Endodermal cell (in vitro differentiated cells): Measurements from ENCODE around the gene LASP1. TPM values are rescaled to one million over a fixed set of nuclear protein-coding genes. Genes with fewer than 3 reads are reported as not detected.

ENCODE experiments used
- DNase-seq: peaks from one replicate; pipeline ENCODE4 v3.0.0-alpha.2; 2017
- H3K27ac ChIP-seq: 2 replicates; pipeline ENCODE4 v1.5.1; 2013; ENCODE audit warnings: mild to moderate bottlenecking, low read depth, low read length, moderate library complexity
- H3K27me3 ChIP-seq: 2 replicates; pipeline ENCODE4 v1.6.1; 2013; ENCODE audit warnings: mild to moderate bottlenecking, low read length, moderate library complexity; ENCODE audit not compliant: insufficient read depth, control insufficient read depth, poor library complexity, severe bottlenecking
- H3K36me3 ChIP-seq: 2 replicates; pipeline ENCODE4 v1.7.0; 2013; ENCODE audit warnings: mild to moderate bottlenecking, low read length, moderate library complexity; ENCODE audit not compliant: control insufficient read depth, insufficient read depth
- H3K4me1 ChIP-seq: one replicate; pipeline ENCODE4 v1.7.0; 2013; ENCODE audit warnings: low read length; ENCODE audit not compliant: control insufficient read depth, insufficient read depth
- H3K4me3 ChIP-seq: 2 replicates; pipeline ENCODE4 v1.5.1; 2013; ENCODE audit warnings: mild to moderate bottlenecking, low read length, moderate library complexity
- H3K9ac ChIP-seq: 2 replicates; pipeline ENCODE4 v1.6.1; 2013; ENCODE audit warnings: mild to moderate bottlenecking, low read length, moderate library complexity; ENCODE audit not compliant: poor library complexity, severe bottlenecking; ENCODE audit errors: extremely low read depth
- H3K9me3 ChIP-seq: 2 replicates; pipeline ENCODE4 v1.6.1; 2013; ENCODE audit warnings: mild to moderate bottlenecking, low read length, moderate library complexity; ENCODE audit not compliant: control insufficient read depth
- H3K27ac Mint-ChIP-seq: 2 replicates; pipeline ENCODE4 v1.8.0; 2020; ENCODE audit warnings: mixed read lengths
- H3K27me3 Mint-ChIP-seq: 2 replicates; pipeline ENCODE4 v1.8.0; 2021; ENCODE audit warnings: mild to moderate bottlenecking, mixed read lengths; ENCODE audit not compliant: insufficient read depth
- H3K36me3 Mint-ChIP-seq: 2 replicates; pipeline ENCODE4 v1.8.0; 2020; ENCODE audit warnings: low read depth, mixed read lengths
- H3K4me1 Mint-ChIP-seq: 2 replicates; pipeline ENCODE4 v1.8.0; 2020; ENCODE audit warnings: mixed read lengths
- H3K4me3 Mint-ChIP-seq: 2 replicates; pipeline ENCODE4 v1.8.0; 2020; ENCODE audit warnings: mild to moderate bottlenecking, moderate library complexity, mixed read lengths
- H3K9me3 Mint-ChIP-seq: 2 replicates; pipeline ENCODE4 v1.8.0; 2020; ENCODE audit warnings: mild to moderate bottlenecking, mixed read lengths
- WGBS, 2 experiments: methylation state at CpG; one replicate each; pipeline versions ENCODE4 v1.1.5 to v1.1.7; 2013; ENCODE audit warnings: missing lambda C conversion rate in 2 of 2, mixed read lengths in 1 of 2; ENCODE audit not compliant: insufficient coverage in 1 of 2, insufficient read length in 1 of 2; 5-methylcytosine and 5-hydroxymethylcytosine counted together
- total RNA-seq, 2 donors: library from RNA; stranded (reverse); fragmentation: NEBNext Ultra II Directional in 1 of 2; extraction: Animal tissue kit (Norgen Biotek cat#: 25700) in 1 of 2; gene quantifications; 2 replicates in 1 of 2; 3 replicates in 1 of 2; pipeline ENCODE4 v1.2.1, GENCODE V29; 2021
- TF ChIP-seq, protein P1 (sequence below): fragments of 200-600 bp; sonication (generic); conservative IDR thresholded peaks from 2 replicates; pipeline ENCODE4 v1.5.0; 2021; ENCODE audit warnings: antibody characterized with exemption, mild to moderate bottlenecking

Gene LASP1
- total RNA-seq, 2 donors from 2014 or later = 168 to 177 TPM

DNA sequence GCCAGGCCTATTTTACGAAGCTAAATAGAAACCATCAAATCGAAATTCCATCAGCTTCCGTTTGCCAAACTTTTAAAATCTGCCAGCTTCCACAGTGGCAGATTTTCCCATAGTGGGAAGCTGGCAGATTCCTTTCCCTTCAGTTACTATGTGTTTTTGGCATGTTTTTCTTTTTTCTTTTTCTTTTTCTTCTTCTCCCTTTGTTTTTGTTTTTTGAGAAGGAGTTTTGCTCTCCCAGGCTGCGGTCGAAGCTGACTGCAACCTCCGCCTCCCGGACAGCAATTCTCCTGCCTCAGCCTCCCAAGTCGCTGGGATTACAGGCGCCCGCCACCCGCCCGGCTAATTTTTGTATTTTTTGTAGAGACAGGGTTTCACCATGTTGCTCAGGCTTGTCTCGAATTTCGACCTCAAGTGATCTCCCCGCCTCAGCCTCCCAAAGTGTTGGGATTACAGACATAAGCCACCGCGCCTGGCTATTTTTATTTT is 44.1 kb upstream of the LASP1 start:
- peak overlapping the region; percentile 100 for H3K27ac Mint-ChIP-seq
- peaks cover 7% of the 10 kb centered on the region for H3K36me3 Mint-ChIP-seq
- Histone ChIP-seq H3K9ac (peak overlapping the region; percentile 100), H3K9me3 (no peaks in the 10 kb centered on the region), H3K4me1 (peaks cover 8% of the 10 kb centered on the region), H3K27ac (peak overlapping the region; percentile 99), H3K36me3 (peaks cover 6% of the 10 kb centered on the region), H3K27me3 (no peaks in the 10 kb centered on the region), H3K4me3 (peak overlapping the region; percentile 99)
- TF ChIP-seq, protein P1, sequence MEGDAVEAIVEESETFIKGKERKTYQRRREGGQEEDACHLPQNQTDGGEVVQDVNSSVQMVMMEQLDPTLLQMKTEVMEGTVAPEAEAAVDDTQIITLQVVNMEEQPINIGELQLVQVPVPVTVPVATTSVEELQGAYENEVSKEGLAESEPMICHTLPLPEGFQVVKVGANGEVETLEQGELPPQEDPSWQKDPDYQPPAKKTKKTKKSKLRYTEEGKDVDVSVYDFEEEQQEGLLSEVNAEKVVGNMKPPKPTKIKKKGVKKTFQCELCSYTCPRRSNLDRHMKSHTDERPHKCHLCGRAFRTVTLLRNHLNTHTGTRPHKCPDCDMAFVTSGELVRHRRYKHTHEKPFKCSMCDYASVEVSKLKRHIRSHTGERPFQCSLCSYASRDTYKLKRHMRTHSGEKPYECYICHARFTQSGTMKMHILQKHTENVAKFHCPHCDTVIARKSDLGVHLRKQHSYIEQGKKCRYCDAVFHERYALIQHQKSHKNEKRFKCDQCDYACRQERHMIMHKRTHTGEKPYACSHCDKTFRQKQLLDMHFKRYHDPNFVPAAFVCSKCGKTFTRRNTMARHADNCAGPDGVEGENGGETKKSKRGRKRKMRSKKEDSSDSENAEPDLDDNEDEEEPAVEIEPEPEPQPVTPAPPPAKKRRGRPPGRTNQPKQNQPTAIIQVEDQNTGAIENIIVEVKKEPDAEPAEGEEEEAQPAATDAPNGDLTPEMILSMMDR = no peak
- peaks cover 4% of the 10 kb centered on the region for H3K27me3 Mint-ChIP-seq
- no peaks in the 10 kb centered on the region for H3K9me3 Mint-ChIP-seq
- 94% methylated on average over 14 to 17 of the region's 17 CpGs for WGBS, 2 experiments
- peaks cover 6% of the 10 kb centered on the region for H3K4me1 Mint-ChIP-seq
- peak overlapping the region; percentile 90 for H3K4me3 Mint-ChIP-seq
- DNase-seq = no peak

DNA sequence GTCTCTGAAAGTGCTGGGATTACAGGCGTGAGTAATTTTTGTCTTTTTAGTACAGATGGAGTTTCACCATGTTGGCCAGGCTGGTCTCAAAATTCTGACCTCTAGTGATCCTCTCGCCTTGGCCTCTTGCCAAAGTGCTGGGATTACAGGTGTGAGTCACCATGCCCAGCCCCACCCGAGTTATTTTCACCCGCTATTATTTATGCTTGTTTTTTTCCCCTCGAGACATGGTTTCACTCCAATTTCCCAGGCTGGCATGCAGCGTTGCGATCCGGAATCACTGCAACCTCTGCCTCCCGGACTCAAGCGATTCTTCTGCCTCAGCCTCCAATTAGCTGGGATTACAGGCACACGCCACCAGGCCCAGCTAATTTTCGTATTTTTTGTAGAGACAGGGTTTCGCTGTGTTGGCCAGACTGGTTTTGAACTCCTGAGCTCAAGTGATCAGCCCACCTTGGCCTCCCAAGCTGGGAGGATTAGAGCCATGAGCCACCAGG is 25.5 kb upstream of the LASP1 start:
- no peak overlapping the region for H3K9ac ChIP-seq
- Mint-ChIP-seq H3K27ac (peak overlapping the region; percentile 26), H3K9me3 (no peaks in the 10 kb centered on the region), H3K27me3 (no peaks in the 10 kb centered on the region), H3K36me3 (peaks cover 25% of the 10 kb centered on the region), H3K4me3 (no peak overlapping the region), H3K4me1 (peaks cover 2% of the 10 kb centered on the region)
- no peak for DNase-seq
- no peaks in the 10 kb centered on the region for H3K27me3 ChIP-seq
- 84 to 92% methylated on average over 12 to 13 of the region's 13 CpGs for WGBS, 2 experiments
- no peak overlapping the region for H3K27ac ChIP-seq
- TF ChIP-seq, protein P1 = no peak
- no peaks in the 10 kb centered on the region for H3K4me1 ChIP-seq
- H3K36me3 ChIP-seq = peaks cover 20% of the 10 kb centered on the region
- no peak overlapping the region for H3K4me3 ChIP-seq
- H3K9me3 ChIP-seq = no peaks in the 10 kb centered on the region

DNA sequence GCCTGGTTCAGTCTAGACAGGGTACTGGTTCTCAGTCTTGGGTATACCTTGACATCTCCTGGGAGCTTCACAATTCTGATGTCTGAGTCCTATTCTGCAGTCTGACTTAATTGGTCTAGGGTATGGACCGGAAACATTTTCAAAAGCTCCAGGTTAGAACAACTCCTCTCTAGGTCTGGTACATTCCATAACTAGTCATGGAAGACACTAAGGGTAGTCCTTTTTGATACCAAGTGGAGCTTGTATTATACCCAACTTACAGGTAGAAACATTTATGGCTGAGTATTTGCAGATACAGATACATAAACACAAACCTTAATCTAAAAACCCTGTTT is 21.3 kb upstream of the LASP1 start:
- no peaks in the 10 kb centered on the region for H3K4me1 ChIP-seq
- H3K9me3 ChIP-seq = no peaks in the 10 kb centered on the region
- no peak overlapping the region for H3K27ac Mint-ChIP-seq
- no peak for DNase-seq
- H3K27me3 ChIP-seq = no peaks in the 10 kb centered on the region
- H3K4me1 Mint-ChIP-seq = peaks cover 28% of the 10 kb centered on the region
- WGBS, 2 experiments = 93% methylated on average over 1 of the region's 1 CpG; no CpG with 5 or more reads in 1 of the 2 experiments
- no peaks in the 10 kb centered on the region for H3K27me3 Mint-ChIP-seq
- H3K4me3 ChIP-seq = no peak overlapping the region
- H3K9ac ChIP-seq = no peak overlapping the region
- H3K27ac ChIP-seq = no peak overlapping the region
- H3K36me3 ChIP-seq = peaks cover 57% of the 10 kb centered on the region
- H3K4me3 Mint-ChIP-seq = no peak overlapping the region
- H3K36me3 Mint-ChIP-seq = peaks cover 66% of the 10 kb centered on the region
- TF ChIP-seq, protein P1 = no peak
- H3K9me3 Mint-ChIP-seq = no peaks in the 10 kb centered on the region
